ENCODE measurements around the gene VSIG10L2. TPM values are rescaled to one million over a fixed set of nuclear protein-coding genes. Genes with fewer than 3 reads are reported as not detected.

Gene VSIG10L2
- total RNA-seq, 1 experiment from 2014 or later: not detected

GRCh38 chr11:125922156-125922555, 23.7 kb upstream of the VSIG10L2 start:
- ATAC-seq (no peak), DNase-seq (ENCODE audit: low read depth, low spot score) (no peak)
- no peaks in the 10 kb centered on the region for H3K36me3 ChIP-seq (ENCODE audit: control insufficient read depth in 1 of 2, insufficient read depth in 2 of 2, low read length in 2 of 2)
- H3K27ac ChIP-seq (ENCODE audit: low read depth, low read length): no peak overlapping the region
- no peaks in the 10 kb centered on the region for H3K4me1 ChIP-seq (ENCODE audit: control insufficient read depth in 1 of 2, insufficient read depth in 2 of 2, low read length in 2 of 2)
- peaks cover 1% of the 10 kb centered on the region; the same call in 1 of the 2 replicates for H3K27me3 ChIP-seq (ENCODE audit: insufficient read depth, low read length)
- ChIA-PET RAD21 (ENCODE audit: low non-redundant PET in 1 of 2, low total read pairs in 2 of 2, uncharacterized antibody in 2 of 2, unreplicated experiment in 2 of 2) (no interaction called here), POLR2A (no interaction called here), CTCF (no interaction called here)
- no TSS peak for BruUV-seq (replicated peaks)
- no peaks in the 10 kb centered on the region for H3K9me2 ChIP-seq (ENCODE audit: insufficient read depth)
- H3K9me3 ChIP-seq (ENCODE audit: control insufficient read depth in 1 of 2, insufficient read depth in 1 of 2, low read depth in 1 of 2, low read length in 2 of 2): no peaks in the 10 kb centered on the region
- no peak overlapping the region for H3K4me3 ChIP-seq (replicated peaks in 1 of 2; ENCODE audit: low read depth in 1 of 2, low read length in 2 of 2)
- H3K9ac ChIP-seq (ENCODE audit: low read length): no peak overlapping the region
- H3K4me2 ChIP-seq (ENCODE audit: low read length): no peak overlapping the region
- intact Hi-C loops (cut with micrococcal nuclease): loop anchor here (5.0 kb wide), 1 partner anchor 200 kb away; no protein-coding TSS in a partner anchor
- no peaks in the 10 kb centered on the region for H4K20me1 ChIP-seq (ENCODE audit: insufficient read depth)
- H2AFZ ChIP-seq (ENCODE audit: low read depth, low read length, poor library complexity, severe bottlenecking): no peak overlapping the region
- H3K79me2 ChIP-seq (ENCODE audit: insufficient read depth, low read length): no peaks in the 10 kb centered on the region
- no peak for TF ChIP-seq ATF3 (IDR thresholded peaks at IDR 0.05)
- no peak for TF ChIP-seq YY1 (IDR thresholded peaks at IDR 0.05; ENCODE audit: extremely low read depth, insufficient replicate concordance, low read depth, low read length)
- TF ChIP-seq EZH2 (IDR thresholded peaks at IDR 0.05): no peak
- TF ChIP-seq ELF1 (IDR thresholded peaks at IDR 0.05; ENCODE audit: borderline replicate concordance, low read depth): no peak
- TF ChIP-seq POLR2A (IDR thresholded peaks at IDR 0.05; ENCODE audit: borderline replicate concordance, extremely low read depth, insufficient read depth, insufficient read length): no peak
- no peak for TF ChIP-seq EZH2phosphoT487 (IDR thresholded peaks at IDR 0.05; ENCODE audit: borderline replicate concordance)
- no peak for TF ChIP-seq SP1 (IDR thresholded peaks at IDR 0.05; ENCODE audit: low read depth)

- ChIA-PET POLR2A (no interaction called here), RAD21 (ENCODE audit: low non-redundant PET in 1 of 2, low total read pairs in 2 of 2, uncharacterized antibody in 2 of 2, unreplicated experiment in 2 of 2) (no interaction called here), CTCF (interaction anchor here (1.0 to 1.5 kb wide), 3 partner anchors 139 to 557 kb away, joined by 3 to 8 read pairs (median 4); no protein-coding TSS in a partner anchor)
- Histone ChIP-seq H3K36me3 (ENCODE audit: control insufficient read depth in 1 of 2, insufficient read depth in 2 of 2, low read length in 2 of 2) (no peaks in the 10 kb centered on the region), H3K27me3 (ENCODE audit: insufficient read depth, low read length) (no peaks in the 10 kb centered on the region), H3K27ac (ENCODE audit: low read depth, low read length) (no peak overlapping the region), H3K4me2 (ENCODE audit: low read length) (no peak overlapping the region), H3K4me3 (replicated peaks in 1 of 2; ENCODE audit: low read depth in 1 of 2, low read length in 2 of 2) (no peak overlapping the region), H4K20me1 (ENCODE audit: insufficient read depth) (no peaks in the 10 kb centered on the region), H3K9me2 (ENCODE audit: insufficient read depth) (no peaks in the 10 kb centered on the region), H3K9ac (ENCODE audit: low read length) (no peak overlapping the region), H3K9me3 (ENCODE audit: control insufficient read depth in 1 of 2, insufficient read depth in 1 of 2, low read depth in 1 of 2, low read length in 2 of 2) (no peaks in the 10 kb centered on the region), H3K4me1 (ENCODE audit: control insufficient read depth in 1 of 2, insufficient read depth in 2 of 2, low read length in 2 of 2) (no peaks in the 10 kb centered on the region), H2AFZ (ENCODE audit: low read depth, low read length, poor library complexity, severe bottlenecking) (no peak overlapping the region), H3K79me2 (ENCODE audit: insufficient read depth, low read length) (no peaks in the 10 kb centered on the region)
- BruUV-seq (replicated peaks): no TSS peak
- intact Hi-C loops (cut with micrococcal nuclease): loop anchor here (1.0 to 5.0 kb wide), 3 partner anchors 138 to 271 kb away; no protein-coding TSS in a partner anchor
- DNase-seq (ENCODE audit: low read depth, low spot score): peak; percentile 77
- ATAC-seq: peak; percentile 98
- peak; percentile 95 for TF ChIP-seq RAD21 (IDR thresholded peaks at IDR 0.05; ENCODE audit: low read depth)
- no peak for TF ChIP-seq SRF (IDR thresholded peaks at IDR 0.05; ENCODE audit: low read depth)
- TF ChIP-seq MAX (IDR thresholded peaks at IDR 0.05): 0 out of 2 replicates have a peak, but pooled peaks have one; percentile 12
- TF ChIP-seq CBX3 (IDR thresholded peaks at IDR 0.05; ENCODE audit: low read depth): no peak
- TF ChIP-seq, protein P1, sequence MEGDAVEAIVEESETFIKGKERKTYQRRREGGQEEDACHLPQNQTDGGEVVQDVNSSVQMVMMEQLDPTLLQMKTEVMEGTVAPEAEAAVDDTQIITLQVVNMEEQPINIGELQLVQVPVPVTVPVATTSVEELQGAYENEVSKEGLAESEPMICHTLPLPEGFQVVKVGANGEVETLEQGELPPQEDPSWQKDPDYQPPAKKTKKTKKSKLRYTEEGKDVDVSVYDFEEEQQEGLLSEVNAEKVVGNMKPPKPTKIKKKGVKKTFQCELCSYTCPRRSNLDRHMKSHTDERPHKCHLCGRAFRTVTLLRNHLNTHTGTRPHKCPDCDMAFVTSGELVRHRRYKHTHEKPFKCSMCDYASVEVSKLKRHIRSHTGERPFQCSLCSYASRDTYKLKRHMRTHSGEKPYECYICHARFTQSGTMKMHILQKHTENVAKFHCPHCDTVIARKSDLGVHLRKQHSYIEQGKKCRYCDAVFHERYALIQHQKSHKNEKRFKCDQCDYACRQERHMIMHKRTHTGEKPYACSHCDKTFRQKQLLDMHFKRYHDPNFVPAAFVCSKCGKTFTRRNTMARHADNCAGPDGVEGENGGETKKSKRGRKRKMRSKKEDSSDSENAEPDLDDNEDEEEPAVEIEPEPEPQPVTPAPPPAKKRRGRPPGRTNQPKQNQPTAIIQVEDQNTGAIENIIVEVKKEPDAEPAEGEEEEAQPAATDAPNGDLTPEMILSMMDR (IDR thresholded peaks at IDR 0.05 in 2 of 3, conservative IDR thresholded peaks at IDR 0.05 in 1 of 3; ENCODE audit: borderline replicate concordance in 1 of 3, insufficient read depth in 1 of 3, low read depth in 2 of 3, low read length in 2 of 3): peak; percentile 75 to 86 (median 86)
Measured at GRCh38 chr11:125923012-125923579, 22.7 kb upstream of the VSIG10L2 start.
